Measurements from ENCODE around the gene ASXL3. TPM values are rescaled to one million over a fixed set of nuclear protein-coding genes. Genes with fewer than 3 reads are reported as not detected.

The ASXL3 gene
- total and polyA plus RNA-seq, 9 of the 15 experiments (the other 6 are each of a cell fraction or from before 2014, with no cell fraction given), result not detected

GRCh38 chr18:33588361-33588760 lies 10.3 kb downstream of the ASXL3 start:
- H3K4me2 ChIP-seq (ENCODE audit: insufficient read depth, low read length), result no peak overlapping the region
- H3K36me3 ChIP-seq (ENCODE audit: control insufficient read depth, insufficient read depth, low read length), result no peaks in the 10 kb centered on the region
- intact Hi-C loops (cut with micrococcal nuclease) (no loop called here), in situ Hi-C loops (cut with MboI) (no loop called here)
- H3K9me3 ChIP-seq (replicated peaks; ENCODE audit: control insufficient read depth, insufficient read depth, low read depth, low read length), result no peaks in the 10 kb centered on the region; the same call in 1 of the 2 replicates
- no peaks in the 10 kb centered on the region for H3K9me1 ChIP-seq (ENCODE audit: control insufficient read depth, insufficient read depth, low read length)
- H3K4me3 ChIP-seq, result no peak overlapping the region
- no peak for FAIRE-seq
- H4K20me1 ChIP-seq (replicated peaks; ENCODE audit: control insufficient read depth, insufficient read depth, low read length), result no peaks in the 10 kb centered on the region
- H2AFZ ChIP-seq (ENCODE audit: low read depth, low read length), result no peak overlapping the region
- DNase-seq (ENCODE audit: extremely low read depth in 1 of 4, low spot score in 3 of 4), result no peak
- no peak overlapping the region for H3K9ac ChIP-seq (ENCODE audit: insufficient read depth in 1 of 2, low read depth in 2 of 2, low read length in 2 of 2)
- no peak overlapping the region for H3K27ac ChIP-seq (ENCODE audit: extremely low read depth, low read depth, low read length)
- 0% methylated on average over 2 of the region's 2 CpGs for whole genome bisulfite sequencing (ENCODE audit: insufficient coverage, low coverage, missing lambda C conversion rate)
- no peak for ATAC-seq
- H3K79me2 ChIP-seq (ENCODE audit: control insufficient read depth, insufficient read depth, low read length), result no peaks in the 10 kb centered on the region
- H3K4me1 ChIP-seq (replicated peaks in 1 of 2; ENCODE audit: control insufficient read depth in 2 of 2, insufficient read depth in 2 of 2, low read length in 2 of 2), result no peaks in the 10 kb centered on the region
- ChIA-PET POLR2A (no interaction called here), CTCF (ENCODE audit: low intra/inter-chr PET ratio) (no interaction called here)
- H3K27me3 ChIP-seq (ENCODE audit: control insufficient read depth in 2 of 2, insufficient read depth in 2 of 2, low read length in 2 of 2), result no peaks in the 10 kb centered on the region
- no TSS peak for BruUV-seq (replicated peaks)
- TF ChIP-seq CHD1 (IDR thresholded peaks at IDR 0.05; ENCODE audit: low read length) (no peak), ZNF324 (CRISPR knock-in tag; IDR thresholded peaks at IDR 0.05) (no peak), TEAD2 (tag; IDR thresholded peaks at IDR 0.05) (no peak), TOE1 (IDR thresholded peaks at IDR 0.05; ENCODE audit: borderline replicate concordance) (no peak), TOE1 (CRISPR knock-in tag; IDR thresholded peaks at IDR 0.05; ENCODE audit: borderline replicate concordance, low read depth) (no peak), MAX (CRISPR knock-in tag; IDR thresholded peaks at IDR 0.05) (no peak), HCFC1 (IDR thresholded peaks at IDR 0.05; ENCODE audit: low read depth, low read length) (no peak), TEAD4 (IDR thresholded peaks at IDR 0.05; ENCODE audit: low read length) (no peak), TEAD4 (CRISPR knock-in tag; IDR thresholded peaks at IDR 0.05; ENCODE audit: borderline replicate concordance) (no peak), TRIM25 (IDR thresholded peaks at IDR 0.05; ENCODE audit: borderline replicate concordance) (no peak), MGA (IDR thresholded peaks at IDR 0.05) (no peak)

Data from K562 (cell line).